GM06990 (cell line): ENCODE results near the gene VPS37B.

Experiments used
- DNase-seq: peaks from one replicate; pipeline ENCODE4 v3.0.0-alpha.2; 2011; ENCODE audit not compliant: insufficient read length; ENCODE audit errors: extremely low read depth
- H3K27me3 ChIP-seq: replicated peaks from 2 replicates; pipeline ENCODE4 v1.6.0; 2011; ENCODE audit warnings: low read length; ENCODE audit not compliant: control insufficient read depth, insufficient read depth
- H3K36me3 ChIP-seq: 2 replicates; pipeline ENCODE4 v1.5.1; 2011; ENCODE audit warnings: low read length; ENCODE audit not compliant: control insufficient read depth, insufficient read depth
- H3K4me3 ChIP-seq: replicated peaks from 2 replicates; pipeline ENCODE4 v1.5.1; 2011; ENCODE audit warnings: low read depth, mild to moderate bottlenecking, control low read depth, low read length
- TF ChIP-seq, protein P1 (sequence below): IDR thresholded peaks from 2 replicates; pipeline ENCODE4 v1.5.1; 2011; ENCODE audit warnings: low read length, control low read depth, mild to moderate bottlenecking, inconsistent platforms; ENCODE audit not compliant: insufficient read depth, poor library complexity, severe bottlenecking

Gene VPS37B

DNA sequence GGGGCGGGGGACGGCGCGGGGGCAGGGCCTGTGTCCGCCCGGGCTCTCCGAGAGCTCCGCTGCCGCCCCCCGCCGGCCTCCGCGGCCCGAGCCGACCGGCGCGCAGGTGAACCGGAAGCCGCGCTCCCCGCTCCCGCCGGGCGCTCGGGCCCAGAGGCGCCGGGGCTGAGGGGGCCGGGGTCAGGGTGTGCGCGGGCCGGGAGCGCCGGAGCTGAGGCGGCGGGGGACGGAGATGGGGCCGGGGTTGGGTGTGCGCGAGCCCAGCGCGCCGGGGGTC, 60.2 kb downstream of the VPS37B start:
- H3K27me3 ChIP-seq, result no peaks in the 10 kb centered on the region; the same call in 1 of the 2 replicates
- peak overlapping the region; percentile 68 for H3K4me3 ChIP-seq
- no peak for DNase-seq
- no peaks in the 10 kb centered on the region for H3K36me3 ChIP-seq
- TF ChIP-seq, protein P1, sequence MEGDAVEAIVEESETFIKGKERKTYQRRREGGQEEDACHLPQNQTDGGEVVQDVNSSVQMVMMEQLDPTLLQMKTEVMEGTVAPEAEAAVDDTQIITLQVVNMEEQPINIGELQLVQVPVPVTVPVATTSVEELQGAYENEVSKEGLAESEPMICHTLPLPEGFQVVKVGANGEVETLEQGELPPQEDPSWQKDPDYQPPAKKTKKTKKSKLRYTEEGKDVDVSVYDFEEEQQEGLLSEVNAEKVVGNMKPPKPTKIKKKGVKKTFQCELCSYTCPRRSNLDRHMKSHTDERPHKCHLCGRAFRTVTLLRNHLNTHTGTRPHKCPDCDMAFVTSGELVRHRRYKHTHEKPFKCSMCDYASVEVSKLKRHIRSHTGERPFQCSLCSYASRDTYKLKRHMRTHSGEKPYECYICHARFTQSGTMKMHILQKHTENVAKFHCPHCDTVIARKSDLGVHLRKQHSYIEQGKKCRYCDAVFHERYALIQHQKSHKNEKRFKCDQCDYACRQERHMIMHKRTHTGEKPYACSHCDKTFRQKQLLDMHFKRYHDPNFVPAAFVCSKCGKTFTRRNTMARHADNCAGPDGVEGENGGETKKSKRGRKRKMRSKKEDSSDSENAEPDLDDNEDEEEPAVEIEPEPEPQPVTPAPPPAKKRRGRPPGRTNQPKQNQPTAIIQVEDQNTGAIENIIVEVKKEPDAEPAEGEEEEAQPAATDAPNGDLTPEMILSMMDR, result no peak

DNA sequence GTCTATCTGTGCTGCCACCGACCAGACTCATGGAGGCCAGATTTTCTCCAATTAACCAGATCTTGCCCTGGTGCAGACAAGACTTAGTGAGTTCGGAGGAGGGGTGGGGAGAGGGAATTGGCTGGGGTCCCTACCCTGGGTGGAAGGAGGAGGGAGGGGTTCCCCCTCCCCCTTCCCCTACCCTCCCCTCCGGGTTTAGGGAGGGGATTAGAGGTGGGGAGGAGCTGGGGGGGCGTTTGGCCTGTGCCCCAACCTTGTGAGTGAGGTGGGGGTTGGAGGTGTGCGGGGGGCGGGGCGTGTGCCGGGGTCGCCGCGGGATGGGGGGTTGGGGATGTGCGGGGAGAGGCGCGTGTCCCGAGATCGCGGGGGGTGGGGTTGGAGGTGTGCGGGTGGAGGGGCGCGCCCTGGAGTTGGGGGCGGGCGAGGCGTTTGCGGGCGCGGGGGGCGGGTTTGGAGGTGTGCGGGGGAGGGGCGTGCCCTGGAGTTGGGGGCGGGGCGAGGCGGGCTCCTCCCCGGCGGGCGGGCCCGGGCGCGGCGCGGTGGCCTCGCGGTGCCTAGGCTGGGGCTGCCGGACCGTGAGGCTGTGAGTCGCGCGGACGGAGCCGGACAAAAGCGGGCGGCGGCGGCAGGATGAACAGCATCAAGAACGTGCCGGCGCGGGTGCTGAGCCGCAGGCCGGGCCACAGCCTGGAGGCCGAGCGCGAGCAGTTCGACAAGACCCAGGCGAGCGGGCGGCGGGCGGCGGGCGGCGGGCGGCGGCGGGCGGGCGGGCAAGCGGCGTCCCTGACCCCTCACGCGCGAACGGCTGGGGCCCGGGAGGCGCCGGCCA, 60.8 kb downstream of the VPS37B start, which contains the start of gene HIP1R:
TSS of gene HIP1R (plus strand) at position 537 of the 829 bp plus-strand sequence. CDS start at position 631, 94 bp downstream.
- TF ChIP-seq, protein P1, result no peak
- no peak for DNase-seq
- Histone ChIP-seq H3K36me3 (no peaks in the 10 kb centered on the region), H3K27me3 (no peaks in the 10 kb centered on the region; the same call in 1 of the 2 replicates), H3K4me3 (peak within 1 kb of the TSS; percentile 68)

DNA sequence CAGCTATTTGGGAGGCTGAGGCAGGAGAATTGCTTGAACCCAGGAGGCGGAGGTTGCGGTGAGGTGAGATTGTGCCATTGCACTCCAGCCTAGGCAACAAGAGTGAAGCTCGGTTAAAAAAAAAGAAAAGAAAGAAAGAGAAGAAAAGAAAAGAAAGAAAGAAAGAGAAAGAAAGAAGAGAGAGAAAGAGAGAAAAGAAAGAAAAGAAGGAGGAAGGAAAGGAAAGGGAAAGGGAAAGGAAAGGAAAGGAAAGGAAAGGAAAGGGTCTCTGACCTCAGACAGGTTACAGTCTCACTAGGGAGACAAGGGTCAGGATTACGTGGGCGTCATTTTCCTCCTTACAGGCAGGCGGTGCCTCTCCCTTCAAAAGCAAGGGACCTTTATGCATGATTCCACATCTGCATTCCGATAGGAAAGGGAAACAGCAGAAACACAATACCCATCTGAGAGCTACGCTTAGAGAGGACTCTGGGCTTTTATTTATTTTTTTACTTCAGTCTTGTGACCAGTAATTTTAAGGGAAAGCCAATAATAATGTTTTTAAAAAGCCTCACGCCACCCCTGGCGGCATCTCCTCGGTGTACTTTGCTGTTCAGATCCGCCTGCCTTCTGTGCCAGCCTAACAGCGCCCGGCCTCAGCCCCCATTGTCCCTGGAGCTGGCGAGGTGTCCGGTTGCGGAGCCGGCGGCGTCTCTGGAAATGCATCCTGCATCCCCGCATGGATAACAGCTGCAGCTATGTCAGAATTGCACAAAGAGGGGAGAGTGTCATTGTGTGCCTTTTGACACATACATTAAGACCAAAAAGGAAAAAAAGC, 61.6 kb downstream of the VPS37B start:
- TF ChIP-seq, protein P1, result no peak
- H3K27me3 ChIP-seq, result no peaks in the 10 kb centered on the region; the same call in 1 of the 2 replicates
- H3K4me3 ChIP-seq, result no peak overlapping the region
- no peaks in the 10 kb centered on the region for H3K36me3 ChIP-seq
- DNase-seq, result no peak

DNA sequence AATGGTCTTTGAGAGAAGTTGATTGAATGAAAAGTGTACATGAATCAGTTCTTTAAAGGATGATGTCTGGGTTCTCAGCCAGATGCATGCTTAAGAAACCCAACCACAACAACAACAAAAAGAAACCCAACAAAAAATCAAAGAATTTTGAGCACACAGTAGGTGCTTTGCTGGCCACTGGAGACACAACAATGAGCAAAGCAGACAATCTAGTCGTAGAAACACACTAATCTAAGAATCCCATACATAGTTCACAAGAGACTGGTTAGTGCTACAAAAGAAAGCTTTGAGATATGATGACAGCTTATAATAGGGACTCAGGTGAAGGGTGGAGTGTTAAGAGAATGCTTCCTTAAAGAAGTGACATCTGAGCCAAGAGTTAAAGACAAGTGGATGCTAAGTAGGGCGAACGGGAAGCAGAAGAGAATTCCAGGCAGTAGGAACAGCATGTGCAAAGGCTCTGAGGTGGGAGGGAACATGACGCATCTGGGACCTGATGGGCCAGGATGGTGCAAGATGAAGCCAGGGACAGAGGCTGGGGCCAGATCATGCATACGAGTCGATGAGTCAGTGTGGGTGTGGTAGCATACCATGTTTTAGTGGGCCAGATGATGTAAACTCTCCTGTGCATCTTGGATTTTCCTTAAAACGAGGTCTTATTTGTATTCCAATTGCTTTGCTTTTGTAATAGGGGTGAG, 65.3 kb downstream of the VPS37B start:
- no peaks in the 10 kb centered on the region; the same call in 1 of the 2 replicates for H3K27me3 ChIP-seq
- no peaks in the 10 kb centered on the region for H3K36me3 ChIP-seq
- DNase-seq, result no peak
- TF ChIP-seq, protein P1, result no peak
- H3K4me3 ChIP-seq, result no peak overlapping the region

DNA sequence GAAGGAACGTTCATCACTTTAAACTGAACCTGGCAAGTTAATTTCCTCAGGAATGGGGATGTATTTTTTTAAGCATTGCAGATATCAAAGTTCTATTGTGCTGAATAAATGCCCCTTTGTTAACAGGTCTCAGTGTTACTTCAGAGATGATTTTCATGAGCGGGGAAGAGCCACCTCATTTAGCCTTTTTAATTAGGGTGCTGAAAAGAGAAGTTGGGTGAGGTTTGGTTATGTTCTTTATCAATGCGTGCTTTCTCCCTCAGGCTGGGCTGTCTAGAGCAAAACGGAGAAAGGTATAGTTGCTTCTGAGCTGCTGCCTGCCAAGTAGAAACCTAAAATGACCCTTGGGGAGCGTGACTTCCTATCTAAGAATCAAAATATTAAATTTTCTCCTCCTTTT, 68.7 kb downstream of the VPS37B start:
- Histone ChIP-seq H3K36me3 (no peaks in the 10 kb centered on the region), H3K27me3 (no peaks in the 10 kb centered on the region; the same call in 1 of the 2 replicates), H3K4me3 (no peak overlapping the region)
- no peak for DNase-seq
- TF ChIP-seq, protein P1, result no peak
